HCT116 (cell line): ENCODE results near the gene IGSF21.

Experiments
- CEBPB ChIP-seq: IDR thresholded peaks from 2 replicates; pipeline ENCODE4 v1.6.1; 2012; ENCODE audit warnings: low read depth
- CTCF ChIP-seq, 3 experiments: fragments of 200-600 bp in 1 of 3; sonication (generic) in 1 of 3; IDR thresholded peaks in 2 of 3; conservative IDR thresholded peaks in 1 of 3; 2 replicates each; pipeline ENCODE4 v1.5.1; 2012 to 2017; ENCODE audit warnings: low read depth in 2 of 3, low read length in 2 of 3, antibody characterized with exemption in 1 of 3, borderline replicate concordance in 1 of 3, control low read depth in 1 of 3, mild to moderate bottlenecking in 1 of 3, mixed read lengths in 1 of 3, mixed run types in 1 of 3, moderate library complexity in 1 of 3; ENCODE audit not compliant: insufficient read depth in 1 of 3
- ELF1 ChIP-seq: IDR thresholded peaks from 2 replicates; pipeline ENCODE4 v1.6.1; 2012; ENCODE audit warnings: low read depth, borderline replicate concordance
- EZH2 ChIP-seq: fragments of 200-600 bp; sonication (generic); IDR thresholded peaks from 2 replicates; pipeline ENCODE4 v1.6.1; 2017; ENCODE audit warnings: antibody characterized with exemption, mixed run types
- JUND ChIP-seq: IDR thresholded peaks from 2 replicates; pipeline ENCODE4 v1.6.1; 2012
- POLR2A ChIP-seq: IDR thresholded peaks from 2 replicates; pipeline ENCODE4 v1.7.0; 2011; ENCODE audit warnings: borderline replicate concordance; ENCODE audit not compliant: insufficient read depth, insufficient read length; ENCODE audit errors: extremely low read depth
- YY1 ChIP-seq: IDR thresholded peaks from 2 replicates; pipeline ENCODE4 v1.6.1; 2011; ENCODE audit warnings: low read length, low read depth, moderate library complexity, mild to moderate bottlenecking; ENCODE audit not compliant: insufficient replicate concordance; ENCODE audit errors: extremely low read depth
- ZBTB33 ChIP-seq: IDR thresholded peaks from 2 replicates; pipeline ENCODE4 v1.6.1; 2011; ENCODE audit warnings: mild to moderate bottlenecking, low read length, moderate library complexity; ENCODE audit not compliant: insufficient replicate concordance; ENCODE audit errors: extremely low read depth
- ZFX ChIP-seq: fragments of 450-650 bp; IDR thresholded peaks from 2 replicates; pipeline ENCODE4 v1.6.1; 2017

GRCh38 chr1:18064534-18064933 lies 43.1 kb upstream of the IGSF21 start:
- TF ChIP-seq CTCF (IDR thresholded peaks at IDR 0.05 in 2 of 3, conservative IDR thresholded peaks at IDR 0.05 in 1 of 3; ENCODE audit: borderline replicate concordance in 1 of 3, insufficient read depth in 1 of 3, low read depth in 2 of 3, low read length in 2 of 3), result no peak
- no peak for TF ChIP-seq CEBPB
- no peak for TF ChIP-seq EZH2
- TF ChIP-seq ZBTB33, result no peak
- TF ChIP-seq POLR2A, result no peak
- no peak for TF ChIP-seq JUND
- no peak for TF ChIP-seq YY1
- no peak for TF ChIP-seq ELF1
- TF ChIP-seq ZFX, result no peak
